SK-N-SH (cell line): ENCODE results near the gene PIAS2. TPM values are rescaled to one million over a fixed set of nuclear protein-coding genes. Genes with fewer than 3 reads are reported as not detected.

Source experiments
- CTCF ChIA-PET: fragments of 300-600, 350-600 bp; formaldehyde crosslinking; extraction: SDS; loops from one replicate; lab custom pipeline; 2021; lab: Yijun Ruan, JAX
- POLR2A ChIA-PET: fragments of 350-600 bp; sonication (Branson Sonifier 250); formaldehyde crosslinking; extraction: SDS; loops from one replicate; lab custom pipeline; 2020; ENCODE audit warnings: antibody characterized with exemption, inconsistent platforms; lab: Yijun Ruan, JAX
- DNase-seq: peaks from one replicate; pipeline ENCODE4 v3.0.0; 2012
- H2AFZ ChIP-seq: fragments of 200-600 bp; sonication (generic); 2 replicates; pipeline ENCODE4 v1.8.1; 2016; ENCODE audit warnings: antibody characterized with exemption, mild to moderate bottlenecking, low read depth
- H3F3A ChIP-seq: fragments of 200-600 bp; sonication (generic); replicated peaks from 2 replicates; pipeline ENCODE3; 2016; ENCODE audit warnings: antibody characterized with exemption, mild to moderate bottlenecking; ENCODE audit not compliant: insufficient read depth
- H3K27ac ChIP-seq, 2 experiments: fragments of 200-500 bp in 1 of 2; fragments of 200-600 bp in 1 of 2; sonication (Bioruptor generic) in 1 of 2; sonication (generic), shearing (Covaris generic) in 1 of 2; 2 replicates each; pipeline versions ENCODE4 v1.5.1 to v1.6.1; 2014 to 2016; ENCODE audit warnings: low read depth in 2 of 2, inconsistent platforms in 1 of 2, low read length in 1 of 2, mild to moderate bottlenecking in 1 of 2, mixed read lengths in 1 of 2
- H3K27me3 ChIP-seq: fragments of 200-600 bp; sonication (generic), shearing (Covaris generic); 2 replicates; pipeline ENCODE4 v1.6.1; 2016; ENCODE audit warnings: mixed run types; ENCODE audit not compliant: insufficient read depth
- H3K36me3 ChIP-seq, 2 experiments: fragments of 200-500 bp in 1 of 2; fragments of 200-600 bp in 1 of 2; sonication (Bioruptor generic) in 1 of 2; sonication (generic) in 1 of 2; replicated peaks in 1 of 2; 2 replicates each; pipeline versions ENCODE3 to v1.5.1; 2014 to 2016; ENCODE audit warnings: low read length in 1 of 2, mild to moderate bottlenecking in 1 of 2; ENCODE audit not compliant: insufficient read depth in 2 of 2, control insufficient read depth in 1 of 2
- H3K4me1 ChIP-seq, 2 experiments: fragments of 200-500 bp in 1 of 2; fragments of 200-600 bp in 1 of 2; sonication (Bioruptor generic) in 1 of 2; sonication (generic), shearing (Covaris generic) in 1 of 2; 2 replicates each; pipeline versions ENCODE4 v1.5.1 to v1.6.1; 2014 to 2016; ENCODE audit warnings: low read depth in 1 of 2, low read length in 1 of 2, mixed run types in 1 of 2; ENCODE audit not compliant: insufficient read depth in 2 of 2, control insufficient read depth in 1 of 2
- H3K4me2 ChIP-seq: fragments of 200-600 bp; sonication (generic), shearing (Covaris generic); 2 replicates; pipeline ENCODE4 v1.6.1; 2017; ENCODE audit warnings: mixed run types
- H3K4me3 ChIP-seq, 2 experiments: fragments of 200-500 bp in 1 of 2; fragments of 200-600 bp in 1 of 2; sonication (Bioruptor generic) in 1 of 2; sonication (generic), shearing (Covaris generic) in 1 of 2; 2 replicates each; pipeline versions ENCODE4 v1.5.1 to v1.8.1; 2014 to 2016; ENCODE audit warnings: low read depth in 2 of 2, inconsistent platforms in 1 of 2, low read length in 1 of 2, mild to moderate bottlenecking in 1 of 2, mixed read lengths in 1 of 2, moderate library complexity in 1 of 2
- H3K79me2 ChIP-seq: fragments of 200-600 bp; sonication (generic); 2 replicates; pipeline ENCODE4 v1.8.1; 2017; ENCODE audit warnings: mild to moderate bottlenecking; ENCODE audit not compliant: insufficient read depth
- H3K9ac ChIP-seq: fragments of 200-600 bp; sonication (generic); 2 replicates; pipeline ENCODE4 v1.6.1; 2017; ENCODE audit warnings: mixed run types
- H3K9me2 ChIP-seq: fragments of 200-600 bp; sonication (generic); 2 replicates; pipeline ENCODE4 v1.6.1; 2017; ENCODE audit warnings: mixed run types
- H3K9me3 ChIP-seq: fragments of 200-600 bp; sonication (generic); 2 replicates; pipeline ENCODE4 v1.6.1; 2017; ENCODE audit warnings: mixed run types, mild to moderate bottlenecking, moderate library complexity
- H4K20me1 ChIP-seq: fragments of 200-600 bp; sonication (generic); 2 replicates; pipeline ENCODE4 v1.6.1; 2017; ENCODE audit warnings: mild to moderate bottlenecking, mixed run types; ENCODE audit not compliant: insufficient read depth
- CHD2 ChIP-seq: fragments of 150-350 bp; IDR thresholded peaks from 2 replicates; pipeline ENCODE4 v1.6.1; 2018; ENCODE audit warnings: low read length; ENCODE audit not compliant: partially characterized antibody
- ELF1 ChIP-seq: IDR thresholded peaks from 2 replicates; pipeline ENCODE4 v1.4.0; 2012
- FOXJ3 ChIP-seq: sonication (generic); formaldehyde crosslinking; IDR thresholded peaks from 2 replicates; pipeline ENCODE4 v1.5.1; 2020; ENCODE audit warnings: mild to moderate bottlenecking, missing genetic modification reagents
- GABPA ChIP-seq: IDR thresholded peaks from 2 replicates; pipeline ENCODE4 v1.4.0; 2012; ENCODE audit warnings: low read depth, mild to moderate bottlenecking
- GATA2 ChIP-seq: sonication (generic); formaldehyde crosslinking; IDR thresholded peaks from 2 replicates; pipeline ENCODE4 v1.5.0; 2020; ENCODE audit warnings: mild to moderate bottlenecking, missing genetic modification reagents
- IRF3 ChIP-seq: fragments of 150-350 bp; IDR thresholded peaks from 2 replicates; pipeline ENCODE4 v1.6.1; 2016; ENCODE audit warnings: mild to moderate bottlenecking, low read depth, low read length
- MEF2A ChIP-seq: IDR thresholded peaks from 2 replicates; pipeline ENCODE4 v1.4.0; 2012; ENCODE audit warnings: low read depth, borderline replicate concordance
- MXI1 ChIP-seq: IDR thresholded peaks from 2 replicates; pipeline ENCODE4 v1.6.1; 2012; ENCODE audit warnings: mild to moderate bottlenecking, low read depth, low read length, improper control_type of control experiment
- NFIC ChIP-seq: IDR thresholded peaks from 2 replicates; pipeline ENCODE4 v1.4.0; 2012; ENCODE audit warnings: borderline replicate concordance
- NRF1 ChIP-seq: IDR thresholded peaks from 2 replicates; pipeline ENCODE4 v1.6.1; 2012; ENCODE audit warnings: low read depth, mild to moderate bottlenecking, low read length
- RAD21 ChIP-seq: IDR thresholded peaks from 2 replicates; pipeline ENCODE4 v1.6.1; 2012; ENCODE audit warnings: mild to moderate bottlenecking, low read length
- RFX5 ChIP-seq: IDR thresholded peaks from 2 replicates; pipeline ENCODE4 v1.6.1; 2012; ENCODE audit warnings: mild to moderate bottlenecking, improper control_type of control experiment, low read length
- RXRA ChIP-seq: IDR thresholded peaks from 2 replicates; pipeline ENCODE4 v1.4.0; 2012; ENCODE audit warnings: low read depth, mild to moderate bottlenecking, borderline replicate concordance
- SIN3A ChIP-seq: IDR thresholded peaks from 2 replicates; pipeline ENCODE4 v1.6.1; 2012; ENCODE audit warnings: low read depth, mild to moderate bottlenecking, low read length, moderate library complexity, borderline replicate concordance
- SMC3 ChIP-seq: IDR thresholded peaks from 2 replicates; pipeline ENCODE4 v1.6.1; 2012; ENCODE audit warnings: low read depth, low read length, improper control_type of control experiment
- TCF12 ChIP-seq: IDR thresholded peaks from 2 replicates; pipeline ENCODE4 v1.4.0; 2012
- WGBS: methylation state at CpG from one replicate; pipeline ENCODE4 v1.1.6; 2017; ENCODE audit warnings: low lambda C conversion rate; 5-methylcytosine and 5-hydroxymethylcytosine counted together
- polyA plus RNA-seq, 3 experiments: library from polyadenylated mRNA; depleted of rRNA; stranded (reverse); fragments of >200 nt; gene quantifications; 2 replicates each; pipeline ENCODE4 v1.2.3, GENCODE V29; 2012
- TF ChIP-seq, protein P1 (sequence below): fragments of 200-600 bp; sonication (generic); IDR thresholded peaks from 2 replicates; pipeline ENCODE4 v1.6.1; 2017; ENCODE audit warnings: antibody characterized with exemption, mild to moderate bottlenecking, moderate library complexity
- TF ChIP-seq, protein P2 (sequence below): IDR thresholded peaks from 2 replicates; pipeline ENCODE4 v1.4.0; 2012; ENCODE audit warnings: low read depth

PIAS2 gene
- polyA plus RNA-seq, 1 of the 3 experiments (the other 2 are of a cell fraction), result 9.0 TPM

DNA sequence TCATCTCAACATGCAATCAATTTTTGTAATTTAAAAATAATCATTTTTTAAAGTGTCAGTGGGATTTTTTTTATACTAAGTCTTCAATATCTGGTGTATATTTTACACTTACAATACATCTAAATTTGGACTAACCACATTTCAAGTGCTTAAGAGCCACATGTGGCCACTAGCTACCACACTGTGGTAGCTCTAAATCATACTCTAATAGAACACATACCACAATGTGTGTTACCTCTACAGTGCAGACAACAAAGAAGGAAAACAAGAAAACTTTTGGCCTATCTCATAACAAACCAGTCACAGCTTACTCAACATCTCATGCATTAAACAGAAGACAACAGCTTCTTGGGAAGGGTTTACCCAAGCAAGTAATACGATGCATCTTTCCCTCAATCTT is 24.5 kb downstream of the PIAS2 start:
- TF ChIP-seq, protein P1, sequence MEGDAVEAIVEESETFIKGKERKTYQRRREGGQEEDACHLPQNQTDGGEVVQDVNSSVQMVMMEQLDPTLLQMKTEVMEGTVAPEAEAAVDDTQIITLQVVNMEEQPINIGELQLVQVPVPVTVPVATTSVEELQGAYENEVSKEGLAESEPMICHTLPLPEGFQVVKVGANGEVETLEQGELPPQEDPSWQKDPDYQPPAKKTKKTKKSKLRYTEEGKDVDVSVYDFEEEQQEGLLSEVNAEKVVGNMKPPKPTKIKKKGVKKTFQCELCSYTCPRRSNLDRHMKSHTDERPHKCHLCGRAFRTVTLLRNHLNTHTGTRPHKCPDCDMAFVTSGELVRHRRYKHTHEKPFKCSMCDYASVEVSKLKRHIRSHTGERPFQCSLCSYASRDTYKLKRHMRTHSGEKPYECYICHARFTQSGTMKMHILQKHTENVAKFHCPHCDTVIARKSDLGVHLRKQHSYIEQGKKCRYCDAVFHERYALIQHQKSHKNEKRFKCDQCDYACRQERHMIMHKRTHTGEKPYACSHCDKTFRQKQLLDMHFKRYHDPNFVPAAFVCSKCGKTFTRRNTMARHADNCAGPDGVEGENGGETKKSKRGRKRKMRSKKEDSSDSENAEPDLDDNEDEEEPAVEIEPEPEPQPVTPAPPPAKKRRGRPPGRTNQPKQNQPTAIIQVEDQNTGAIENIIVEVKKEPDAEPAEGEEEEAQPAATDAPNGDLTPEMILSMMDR, result no peak
- TF ChIP-seq MEF2A, result no peak
- TF ChIP-seq NRF1, result no peak
- TF ChIP-seq SIN3A, result no peak
- TF ChIP-seq TCF12, result no peak
- TF ChIP-seq NFIC, result no peak
- TF ChIP-seq RFX5, result no peak
- no peak for TF ChIP-seq MXI1
- TF ChIP-seq GABPA, result no peak
- TF ChIP-seq RXRA, result no peak
- TF ChIP-seq FOXJ3, result no peak
- H3K9me2 ChIP-seq, result no peaks in the 10 kb centered on the region
- peaks cover 15 to 27% of the 10 kb centered on the region in 2 experiments for H3K36me3 ChIP-seq
- H3K4me1 ChIP-seq, result no peaks in the 10 kb centered on the region; a peak in 1 of 4 replicates
- H4K20me1 ChIP-seq, result no peaks in the 10 kb centered on the region
- no peak overlapping the region for H3K4me2 ChIP-seq
- no peaks in the 10 kb centered on the region for H3K27me3 ChIP-seq
- 86% methylated on average over 1 of the region's 1 CpG for WGBS
- DNase-seq, result no peak
- peaks cover 11% of the 10 kb centered on the region for H3K9me3 ChIP-seq
- no peak overlapping the region for H3K9ac ChIP-seq
- ChIA-PET CTCF (no interaction called here), POLR2A (no interaction called here)
- no peak overlapping the region for H3K27ac ChIP-seq
- H2AFZ ChIP-seq, result no peak overlapping the region
- no peak overlapping the region for H3K4me3 ChIP-seq
- peaks cover 50% of the 10 kb centered on the region for H3K79me2 ChIP-seq
- H3F3A ChIP-seq, result no peaks in the 10 kb centered on the region

GRCh38 chr18:46891742-46892214 is 25.5 kb downstream of the PIAS2 start:
- H3K4me1 ChIP-seq, result no peaks in the 10 kb centered on the region; a peak in 1 of 4 replicates
- H3F3A ChIP-seq, result no peaks in the 10 kb centered on the region
- H2AFZ ChIP-seq, result no peak overlapping the region
- H3K4me3 ChIP-seq, result no peak overlapping the region
- H3K9me2 ChIP-seq, result no peaks in the 10 kb centered on the region
- no peak overlapping the region for H3K4me2 ChIP-seq
- H3K36me3 ChIP-seq, result peaks cover 15 to 36% of the 10 kb centered on the region in 2 experiments
- no peaks in the 10 kb centered on the region for H3K27me3 ChIP-seq
- no peak overlapping the region for H3K27ac ChIP-seq
- peaks cover 15% of the 10 kb centered on the region for H3K9me3 ChIP-seq
- DNase-seq, result no peak
- TF ChIP-seq GABPA (no peak), IRF3 (no peak), SMC3 (no peak), NFIC (no peak), RXRA (no peak), CHD2 (no peak), RAD21 (no peak), GATA2 (CRISPR knock-in tag) (no peak), ELF1 (no peak)
- TF ChIP-seq, protein P2, sequence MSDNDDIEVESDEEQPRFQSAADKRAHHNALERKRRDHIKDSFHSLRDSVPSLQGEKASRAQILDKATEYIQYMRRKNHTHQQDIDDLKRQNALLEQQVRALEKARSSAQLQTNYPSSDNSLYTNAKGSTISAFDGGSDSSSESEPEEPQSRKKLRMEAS, result no peak
- TF ChIP-seq, protein P1, result no peak
- WGBS, result 93% methylated on average over 3 of the region's 3 CpGs
- no peaks in the 10 kb centered on the region for H4K20me1 ChIP-seq
- H3K79me2 ChIP-seq, result peaks cover 42% of the 10 kb centered on the region
- ChIA-PET POLR2A (no interaction called here), CTCF (no interaction called here)
- no peak overlapping the region for H3K9ac ChIP-seq
